Measurements from ENCODE around the gene MIA. TPM values are rescaled to one million over a fixed set of nuclear protein-coding genes. Genes with fewer than 3 reads are reported as not detected.

MIA gene
- total and polyA plus RNA-seq, 2 donors (not counting 1 experiment from before 2014, with no cell fraction given), result 0.99 TPM; not detected in 1

GRCh38 chr19:40806423-40807146 lies 31.3 kb downstream of the MIA start:
- Histone ChIP-seq H3K36me3 (ENCODE audit: control insufficient read depth, insufficient read depth, low read length) (peaks cover 37% of the 10 kb centered on the region), H3K4me3 (replicated peaks in 1 of 4; ENCODE audit: control extremely low read depth in 1 of 4, insufficient read depth in 1 of 4, low read depth in 3 of 4, low read length in 4 of 4) (peak overlapping the region in 1 of 4 experiments; percentile 16), H4K20me1 (ENCODE audit: control insufficient read depth, extremely low read depth, insufficient read depth, low read length) (peaks cover 3% of the 10 kb centered on the region), H3K9ac (ENCODE audit: insufficient read depth, low read length) (peak overlapping the region; percentile 58), H3K27me3 (ENCODE audit: control insufficient read depth, insufficient read depth, low read length) (no peaks in the 10 kb centered on the region), H2AFZ (ENCODE audit: low read length) (no peak overlapping the region), H3K4me2 (ENCODE audit: extremely low read depth, insufficient read depth, low read length) (peak overlapping the region; percentile 41), H3K27ac (ENCODE audit: insufficient read depth, low read length) (peak overlapping the region; percentile 61), H3K79me2 (ENCODE audit: control insufficient read depth, insufficient read depth, low read length) (peaks cover 72% of the 10 kb centered on the region), H3K9me3 (ENCODE audit: control insufficient read depth, insufficient read depth, low read depth, low read length) (no peaks in the 10 kb centered on the region), H3K4me1 (ENCODE audit: control insufficient read depth, extremely low read depth, insufficient read depth, low read length) (peaks cover 40% of the 10 kb centered on the region)
- DNase-seq (ENCODE audit: low read depth in 2 of 2), result peak; percentile 96 to 97
- TF ChIP-seq EZH2 (IDR thresholded peaks at IDR 0.05; ENCODE audit: low read length, missing control alignments) (no peak), CTCF (conservative IDR thresholded peaks at IDR 0.05 in 1 of 2, IDR thresholded peaks at IDR 0.05 in 1 of 2; ENCODE audit: low read depth in 1 of 2, low read length in 2 of 2) (peak; percentile 75 to 93)

GRCh38 chr19:40807147-40808020 lies 32.1 kb downstream of the MIA start:
- Histone ChIP-seq H4K20me1 (ENCODE audit: control insufficient read depth, extremely low read depth, insufficient read depth, low read length) (peaks cover 3% of the 10 kb centered on the region), H3K9ac (ENCODE audit: insufficient read depth, low read length) (no peak overlapping the region), H3K4me3 (replicated peaks in 1 of 4; ENCODE audit: control extremely low read depth in 1 of 4, insufficient read depth in 1 of 4, low read depth in 3 of 4, low read length in 4 of 4) (no peak overlapping the region), H3K9me3 (ENCODE audit: control insufficient read depth, insufficient read depth, low read depth, low read length) (no peaks in the 10 kb centered on the region), H3K36me3 (ENCODE audit: control insufficient read depth, insufficient read depth, low read length) (peaks cover 37% of the 10 kb centered on the region), H3K4me1 (ENCODE audit: control insufficient read depth, extremely low read depth, insufficient read depth, low read length) (peaks cover 34% of the 10 kb centered on the region), H3K79me2 (ENCODE audit: control insufficient read depth, insufficient read depth, low read length) (peaks cover 64% of the 10 kb centered on the region), H2AFZ (ENCODE audit: low read length) (no peak overlapping the region), H3K27ac (ENCODE audit: insufficient read depth, low read length) (peak overlapping the region; percentile 40), H3K4me2 (ENCODE audit: extremely low read depth, insufficient read depth, low read length) (no peak overlapping the region), H3K27me3 (ENCODE audit: control insufficient read depth, insufficient read depth, low read length) (no peaks in the 10 kb centered on the region)
- DNase-seq (ENCODE audit: low read depth in 2 of 2), result no peak
- TF ChIP-seq CTCF (conservative IDR thresholded peaks at IDR 0.05 in 1 of 2, IDR thresholded peaks at IDR 0.05 in 1 of 2; ENCODE audit: low read depth in 1 of 2, low read length in 2 of 2) (no peak), EZH2 (IDR thresholded peaks at IDR 0.05; ENCODE audit: low read length, missing control alignments) (no peak)

- Histone ChIP-seq H3K4me3 (replicated peaks in 1 of 4; ENCODE audit: control extremely low read depth in 1 of 4, insufficient read depth in 1 of 4, low read depth in 3 of 4, low read length in 4 of 4) (no peak overlapping the region), H3K36me3 (ENCODE audit: control insufficient read depth, insufficient read depth, low read length) (peaks cover 34% of the 10 kb centered on the region), H3K9me3 (ENCODE audit: control insufficient read depth, insufficient read depth, low read depth, low read length) (no peaks in the 10 kb centered on the region), H3K27ac (ENCODE audit: insufficient read depth, low read length) (no peak overlapping the region), H3K9ac (ENCODE audit: insufficient read depth, low read length) (no peak overlapping the region), H3K4me1 (ENCODE audit: control insufficient read depth, extremely low read depth, insufficient read depth, low read length) (peaks cover 28% of the 10 kb centered on the region), H3K27me3 (ENCODE audit: control insufficient read depth, insufficient read depth, low read length) (no peaks in the 10 kb centered on the region), H2AFZ (ENCODE audit: low read length) (no peak overlapping the region), H3K79me2 (ENCODE audit: control insufficient read depth, insufficient read depth, low read length) (peaks cover 59% of the 10 kb centered on the region), H4K20me1 (ENCODE audit: control insufficient read depth, extremely low read depth, insufficient read depth, low read length) (peaks cover 3% of the 10 kb centered on the region), H3K4me2 (ENCODE audit: extremely low read depth, insufficient read depth, low read length) (no peak overlapping the region)
- no peak for TF ChIP-seq EZH2 (IDR thresholded peaks at IDR 0.05; ENCODE audit: low read length, missing control alignments)
- TF ChIP-seq CTCF (conservative IDR thresholded peaks at IDR 0.05 in 1 of 2, IDR thresholded peaks at IDR 0.05 in 1 of 2; ENCODE audit: low read depth in 1 of 2, low read length in 2 of 2), result no peak
- DNase-seq (ENCODE audit: low read depth in 2 of 2), result no peak
Observed at GRCh38 chr19:40808021-40808325, 32.7 kb downstream of the MIA start.

Data from fibroblast of lung (primary cell).